Activated CD8-positive, alpha-beta memory T cell treated with anti-CD3 and anti-CD28 coated beads, Interleukin-2, amount 10 ng/mL, durations not matched to agents 7 days and 5 days (primary cell): Measurements from ENCODE around the gene RIMKLA. TPM values are rescaled to one million over a fixed set of nuclear protein-coding genes. Genes with fewer than 3 reads are reported as not detected.

Experiments used
- ATAC-seq: fragments of 150-1000 bp; cut with Tn5 transposase; one replicate; pipeline ENCODE4 v1.10.0; 2021; ENCODE audit warnings: moderate library complexity
- CTCF ChIA-PET: fragments of 350-600 bp; sonication (Branson Sonifier 250); formaldehyde crosslinking; loops from one replicate; lab custom pipeline; 2021; ENCODE audit warnings: antibody characterized with exemption; lab: Charles Lee
- DNase-seq: peaks from one replicate; pipeline ENCODE4 v3.0.0-alpha.2; 2020
- H3K27ac Mint-ChIP-seq: one replicate; pipeline ENCODE4 v1.8.0; 2021; ENCODE audit warnings: mild to moderate bottlenecking, mixed read lengths
- H3K27me3 Mint-ChIP-seq: one replicate; pipeline ENCODE4 v1.8.0; 2021; ENCODE audit warnings: mixed read lengths
- H3K36me3 Mint-ChIP-seq: one replicate; pipeline ENCODE4 v1.8.0; 2021; ENCODE audit warnings: mild to moderate bottlenecking, mixed read lengths
- H3K4me1 Mint-ChIP-seq: one replicate; pipeline ENCODE4 v1.8.0; 2021; ENCODE audit warnings: mixed read lengths
- H3K4me3 Mint-ChIP-seq: one replicate; pipeline ENCODE4 v1.8.0; 2021; ENCODE audit warnings: mild to moderate bottlenecking, moderate library complexity, mixed read lengths
- H3K9me3 Mint-ChIP-seq: one replicate; pipeline ENCODE4 v1.8.0; 2022; ENCODE audit warnings: low read depth, mixed read lengths
- total RNA-seq, 2 experiments: library from RNA; stranded (reverse); gene quantifications; one replicate each; pipeline ENCODE4 v1.2.3, GENCODE V29; 2021

Gene RIMKLA
- total RNA-seq, 2 experiments from 2014 or later: 1.3 to 1.5 TPM

GRCh38 chr1:42392255-42392654 is 11.7 kb downstream of the RIMKLA start:
- H3K36me3 Mint-ChIP-seq: no peaks in the 10 kb centered on the region
- ATAC-seq: no peak
- DNase-seq: no peak
- H3K27me3 Mint-ChIP-seq: no peaks in the 10 kb centered on the region
- no peak overlapping the region for H3K27ac Mint-ChIP-seq
- CTCF ChIA-PET: no interaction called here
- H3K4me3 Mint-ChIP-seq: no peak overlapping the region
- no peaks in the 10 kb centered on the region for H3K9me3 Mint-ChIP-seq
- H3K4me1 Mint-ChIP-seq: peaks cover 14% of the 10 kb centered on the region

DNA sequence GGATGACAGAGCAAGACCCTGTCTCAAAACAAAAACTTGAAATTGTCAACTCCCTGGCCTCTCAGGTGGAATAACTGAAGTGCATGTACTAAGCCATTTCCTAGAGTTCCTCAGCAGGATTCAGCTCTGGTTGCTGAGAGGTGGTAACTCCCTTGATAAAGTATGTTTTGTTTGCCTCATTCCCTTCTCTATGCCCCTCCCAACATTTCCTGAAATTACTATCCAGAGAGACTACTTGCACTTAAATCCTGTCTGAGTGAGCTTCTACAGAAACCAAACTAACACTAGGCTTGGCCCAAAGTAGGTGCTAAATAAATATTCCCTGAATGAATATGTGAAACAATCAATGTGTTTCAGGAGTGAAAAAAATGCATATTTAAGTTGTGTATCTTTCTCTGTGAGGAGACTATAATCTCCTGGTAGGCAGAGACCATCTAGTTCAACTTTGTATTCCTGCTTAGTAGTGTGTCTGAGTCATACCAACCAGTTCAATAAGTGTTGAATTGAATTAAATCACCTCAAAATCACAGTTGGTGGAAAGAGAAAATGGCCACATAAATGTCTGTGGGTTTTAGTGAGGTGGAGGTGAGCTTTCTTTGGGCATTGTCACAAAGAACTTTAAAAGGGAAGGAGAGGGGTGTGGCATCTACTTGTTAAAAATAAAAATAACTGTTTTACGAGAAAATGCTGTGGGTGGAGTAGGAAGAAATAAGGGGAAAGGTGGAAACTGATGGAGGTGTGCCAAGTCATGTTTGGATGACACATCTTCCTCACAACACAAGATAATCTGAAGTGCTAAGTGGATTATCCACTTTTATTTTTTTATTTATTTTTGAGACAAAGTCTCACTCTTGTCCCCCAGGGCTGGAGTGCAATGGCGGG is 12.6 kb downstream of the RIMKLA start:
- no peak for DNase-seq
- Mint-ChIP-seq H3K36me3 (no peaks in the 10 kb centered on the region), H3K27me3 (no peaks in the 10 kb centered on the region), H3K4me1 (peaks cover 14% of the 10 kb centered on the region), H3K27ac (no peak overlapping the region), H3K9me3 (no peaks in the 10 kb centered on the region), H3K4me3 (no peak overlapping the region)
- CTCF ChIA-PET: no interaction called here
- no peak for ATAC-seq

GRCh38 chr1:42399315-42400100 is 18.9 kb downstream of the RIMKLA start:
- no peaks in the 10 kb centered on the region for H3K27me3 Mint-ChIP-seq
- CTCF ChIA-PET: no interaction called here
- no peak for ATAC-seq
- H3K4me3 Mint-ChIP-seq: no peak overlapping the region
- no peaks in the 10 kb centered on the region for H3K36me3 Mint-ChIP-seq
- H3K27ac Mint-ChIP-seq: no peak overlapping the region
- H3K9me3 Mint-ChIP-seq: no peaks in the 10 kb centered on the region
- H3K4me1 Mint-ChIP-seq: peaks cover 5% of the 10 kb centered on the region
- no peak for DNase-seq

DNA sequence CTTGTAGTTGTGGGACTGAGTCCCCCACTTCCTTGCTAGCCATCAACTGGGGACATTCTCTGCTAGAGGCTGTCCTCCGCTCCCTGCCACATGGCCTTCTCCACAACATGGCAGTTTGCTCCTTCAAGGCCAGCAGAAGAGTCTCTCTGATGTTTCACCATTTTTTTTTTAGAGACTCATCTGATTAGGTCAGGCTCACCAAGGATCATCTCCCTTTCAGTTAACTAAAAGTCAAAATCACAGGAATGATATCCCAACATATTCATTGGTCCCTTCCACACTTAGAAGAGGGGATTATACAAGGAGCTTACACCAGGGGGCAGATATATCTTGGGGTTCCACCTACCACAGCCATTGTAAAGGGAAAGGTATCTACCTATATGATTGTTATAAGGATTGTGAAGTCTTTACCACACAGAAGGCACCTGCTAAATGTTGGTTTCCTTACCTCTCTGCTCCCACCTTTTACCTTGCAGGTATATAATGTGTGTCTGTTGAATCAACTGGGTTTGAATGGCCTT is 23.3 kb downstream of the RIMKLA start:
- ATAC-seq (no peak), DNase-seq (no peak)
- CTCF ChIA-PET: no interaction called here
- no peaks in the 10 kb centered on the region for H3K9me3 Mint-ChIP-seq
- H3K27ac Mint-ChIP-seq: no peak overlapping the region
- H3K4me3 Mint-ChIP-seq: no peak overlapping the region
- no peaks in the 10 kb centered on the region for H3K27me3 Mint-ChIP-seq
- no peaks in the 10 kb centered on the region for H3K4me1 Mint-ChIP-seq
- H3K36me3 Mint-ChIP-seq: peaks cover 1% of the 10 kb centered on the region

- DNase-seq (no peak), ATAC-seq (no peak)
- Mint-ChIP-seq H3K4me1 (no peaks in the 10 kb centered on the region), H3K27ac (no peak overlapping the region), H3K9me3 (no peaks in the 10 kb centered on the region), H3K27me3 (peaks cover 2% of the 10 kb centered on the region), H3K4me3 (no peak overlapping the region), H3K36me3 (peaks cover 4% of the 10 kb centered on the region)
- CTCF ChIA-PET: no interaction called here
These were observed 34.2 kb downstream of the RIMKLA start for GRCh38 chr1:42414551-42415496.

DNA sequence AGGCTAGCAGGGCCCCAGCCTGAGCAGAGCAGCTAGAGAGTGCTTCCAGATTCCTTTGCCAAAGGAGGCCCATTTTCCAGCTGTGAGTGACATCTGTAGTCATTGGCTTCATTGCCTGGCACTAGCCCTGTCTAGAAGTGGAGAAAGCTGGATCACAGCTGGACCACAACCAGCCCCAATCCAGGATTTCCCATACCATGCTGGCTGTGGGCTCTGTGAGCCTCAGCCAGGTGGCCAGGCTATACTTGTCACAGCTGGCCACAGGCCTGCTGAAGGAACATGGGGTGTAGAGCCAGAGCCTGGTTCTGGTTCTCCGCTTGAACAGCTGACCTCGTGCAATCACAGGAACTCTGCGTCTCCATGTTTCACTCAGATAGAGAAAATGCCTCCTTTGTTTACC is 36.6 kb downstream of the RIMKLA start:
- H3K36me3 Mint-ChIP-seq: peaks cover 2% of the 10 kb centered on the region
- no peak overlapping the region for H3K27ac Mint-ChIP-seq
- H3K4me3 Mint-ChIP-seq: no peak overlapping the region
- ATAC-seq (no peak), DNase-seq (no peak)
- H3K9me3 Mint-ChIP-seq: no peaks in the 10 kb centered on the region
- H3K4me1 Mint-ChIP-seq: no peaks in the 10 kb centered on the region
- CTCF ChIA-PET: no interaction called here
- H3K27me3 Mint-ChIP-seq: peaks cover 5% of the 10 kb centered on the region

GRCh38 chr1:42418516-42418915 is 37.9 kb downstream of the RIMKLA start:
- CTCF ChIA-PET: no interaction called here
- no peaks in the 10 kb centered on the region for H3K4me1 Mint-ChIP-seq
- ATAC-seq (no peak), DNase-seq (no peak)
- H3K4me3 Mint-ChIP-seq: no peak overlapping the region
- peaks cover 5% of the 10 kb centered on the region for H3K27me3 Mint-ChIP-seq
- no peak overlapping the region for H3K27ac Mint-ChIP-seq
- H3K36me3 Mint-ChIP-seq: peaks cover 2% of the 10 kb centered on the region
- no peaks in the 10 kb centered on the region for H3K9me3 Mint-ChIP-seq

DNA sequence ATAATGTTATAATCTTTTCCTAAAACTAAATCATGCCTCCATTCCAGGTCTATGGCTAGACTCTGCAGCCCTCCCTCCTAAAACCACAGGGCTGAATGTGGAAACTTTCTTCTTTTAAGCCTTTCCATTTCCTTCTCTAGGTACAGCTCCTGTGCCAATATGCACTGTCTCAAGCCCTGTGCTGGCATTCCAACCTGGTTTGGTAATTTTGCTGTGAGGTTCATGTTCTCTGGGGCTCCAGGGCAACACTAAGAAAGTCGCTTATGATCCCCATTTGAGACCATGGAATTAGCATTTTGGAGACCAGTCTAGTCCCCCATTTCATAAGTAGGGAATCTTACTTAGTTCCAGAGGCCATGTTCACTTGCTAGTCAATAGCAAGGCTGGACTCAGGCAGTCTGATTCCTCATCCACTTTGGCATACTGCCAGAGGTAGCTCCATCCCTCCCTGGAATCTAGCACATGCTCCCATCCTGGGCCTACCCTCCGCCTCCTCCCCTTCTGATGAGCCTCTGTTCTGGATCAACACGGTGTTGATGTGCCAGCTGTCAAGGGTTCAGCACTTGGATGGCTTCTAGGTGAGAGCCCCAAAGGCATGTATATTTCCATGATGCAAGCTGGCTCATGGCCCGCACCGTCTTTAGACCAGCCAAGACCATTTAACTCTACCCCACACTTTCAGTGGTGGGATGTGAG is 38.7 kb downstream of the RIMKLA start:
- CTCF ChIA-PET: no interaction called here
- H3K27me3 Mint-ChIP-seq: peaks cover 5% of the 10 kb centered on the region
- DNase-seq (no peak), ATAC-seq (no peak)
- no peaks in the 10 kb centered on the region for H3K9me3 Mint-ChIP-seq
- H3K36me3 Mint-ChIP-seq: peaks cover 2% of the 10 kb centered on the region
- no peaks in the 10 kb centered on the region for H3K4me1 Mint-ChIP-seq
- no peak overlapping the region for H3K4me3 Mint-ChIP-seq
- H3K27ac Mint-ChIP-seq: no peak overlapping the region

DNA sequence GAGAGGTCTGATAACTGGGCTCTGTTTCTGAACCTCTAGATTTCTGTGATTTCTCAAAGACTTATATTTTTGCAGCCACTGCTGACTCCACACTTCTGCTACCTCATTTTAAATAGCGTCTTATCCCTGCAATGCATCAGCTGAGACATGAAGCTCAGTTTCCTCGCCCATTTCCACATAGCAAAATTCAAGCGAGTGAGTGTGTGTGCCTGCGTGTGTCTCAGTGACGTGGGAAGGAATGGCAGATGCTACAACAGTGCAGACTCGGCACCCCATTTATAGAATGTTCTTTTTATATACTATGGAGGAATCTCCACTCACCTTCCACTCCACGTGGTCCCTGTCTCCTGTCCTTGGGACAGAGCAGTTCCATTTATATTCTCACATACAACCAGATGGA is 39.5 kb downstream of the RIMKLA start:
- Mint-ChIP-seq H3K4me3 (no peak overlapping the region), H3K36me3 (no peaks in the 10 kb centered on the region), H3K27me3 (peaks cover 3% of the 10 kb centered on the region), H3K27ac (no peak overlapping the region), H3K4me1 (no peaks in the 10 kb centered on the region), H3K9me3 (no peaks in the 10 kb centered on the region)
- ATAC-seq: no peak
- CTCF ChIA-PET: no interaction called here
- DNase-seq: no peak

- H3K36me3 Mint-ChIP-seq: no peaks in the 10 kb centered on the region
- H3K4me1 Mint-ChIP-seq: no peaks in the 10 kb centered on the region
- CTCF ChIA-PET: interaction anchor here (1.5 kb wide), 1 partner anchor 13 kb away, joined by 3 read pairs; no protein-coding TSS in a partner anchor
- peaks cover 3% of the 10 kb centered on the region for H3K27me3 Mint-ChIP-seq
- H3K4me3 Mint-ChIP-seq: no peak overlapping the region
- no peak overlapping the region for H3K27ac Mint-ChIP-seq
- DNase-seq (no peak), ATAC-seq (no peak)
- H3K9me3 Mint-ChIP-seq: no peaks in the 10 kb centered on the region
These were observed 40.5 kb downstream of the RIMKLA start for GRCh38 chr1:42420911-42421585.

DNA sequence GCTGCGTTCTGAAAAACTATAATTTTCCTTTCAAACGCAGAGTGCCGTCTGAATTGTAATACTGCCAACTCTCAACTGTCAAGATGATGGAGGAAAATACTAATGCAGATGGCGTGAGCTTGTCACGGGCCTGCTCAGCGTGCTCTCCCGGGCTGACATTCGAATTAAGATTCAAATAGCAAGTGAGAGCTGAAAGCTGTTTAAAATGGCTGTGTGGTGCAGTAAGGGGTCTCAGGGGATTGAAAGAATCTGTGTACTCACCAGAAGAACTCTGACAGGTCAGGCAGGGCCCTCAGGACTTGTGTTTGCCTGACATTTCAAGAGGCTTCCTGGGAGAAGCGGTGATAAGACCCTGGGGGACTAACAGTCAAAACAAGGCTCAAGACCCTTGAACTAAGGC is 42.1 kb downstream of the RIMKLA start:
- Mint-ChIP-seq H3K4me1 (no peaks in the 10 kb centered on the region), H3K4me3 (no peak overlapping the region), H3K27ac (no peak overlapping the region), H3K36me3 (no peaks in the 10 kb centered on the region), H3K27me3 (peaks cover 3% of the 10 kb centered on the region), H3K9me3 (no peaks in the 10 kb centered on the region)
- DNase-seq: no peak
- CTCF ChIA-PET: interaction anchor here (1.5 kb wide), 1 partner anchor 11 kb away, joined by 3 read pairs; no protein-coding TSS in a partner anchor
- no peak for ATAC-seq

DNA sequence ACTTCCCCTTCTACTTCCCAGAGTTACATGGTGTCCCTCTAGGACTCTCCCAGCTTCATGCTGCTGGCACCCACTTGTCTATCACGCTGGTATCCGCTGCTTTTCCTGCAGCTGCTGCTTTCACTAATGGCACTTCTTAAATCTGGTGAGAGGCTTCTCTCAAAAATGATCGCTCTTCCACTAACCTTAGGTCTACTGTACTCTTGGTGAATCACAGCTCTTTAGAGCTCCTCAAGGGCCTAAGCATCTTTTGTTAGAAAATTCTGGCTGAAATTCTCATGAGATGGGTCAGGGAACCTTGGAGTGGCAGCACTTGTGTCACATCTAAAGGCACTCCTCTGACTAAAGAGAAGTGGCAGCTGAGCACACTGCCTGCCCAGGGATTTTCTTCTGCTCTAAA is 43.1 kb downstream of the RIMKLA start:
- CTCF ChIA-PET: no interaction called here
- Mint-ChIP-seq H3K36me3 (no peaks in the 10 kb centered on the region), H3K27me3 (peaks cover 3% of the 10 kb centered on the region), H3K9me3 (no peaks in the 10 kb centered on the region), H3K27ac (no peak overlapping the region), H3K4me1 (no peaks in the 10 kb centered on the region), H3K4me3 (no peak overlapping the region)
- ATAC-seq (no peak), DNase-seq (no peak)
